ENCODE data around the gene LPIN2.
A peak's percentile ranks its signal among the peaks of the same experiment; 100 is the strongest.
"Not testable (repeated sequence)": the region's sequence is repeated elsewhere in the genome, so short reads cannot be mapped to it uniquely, and the experiment has no call there.

The LPIN2 gene, protein sequence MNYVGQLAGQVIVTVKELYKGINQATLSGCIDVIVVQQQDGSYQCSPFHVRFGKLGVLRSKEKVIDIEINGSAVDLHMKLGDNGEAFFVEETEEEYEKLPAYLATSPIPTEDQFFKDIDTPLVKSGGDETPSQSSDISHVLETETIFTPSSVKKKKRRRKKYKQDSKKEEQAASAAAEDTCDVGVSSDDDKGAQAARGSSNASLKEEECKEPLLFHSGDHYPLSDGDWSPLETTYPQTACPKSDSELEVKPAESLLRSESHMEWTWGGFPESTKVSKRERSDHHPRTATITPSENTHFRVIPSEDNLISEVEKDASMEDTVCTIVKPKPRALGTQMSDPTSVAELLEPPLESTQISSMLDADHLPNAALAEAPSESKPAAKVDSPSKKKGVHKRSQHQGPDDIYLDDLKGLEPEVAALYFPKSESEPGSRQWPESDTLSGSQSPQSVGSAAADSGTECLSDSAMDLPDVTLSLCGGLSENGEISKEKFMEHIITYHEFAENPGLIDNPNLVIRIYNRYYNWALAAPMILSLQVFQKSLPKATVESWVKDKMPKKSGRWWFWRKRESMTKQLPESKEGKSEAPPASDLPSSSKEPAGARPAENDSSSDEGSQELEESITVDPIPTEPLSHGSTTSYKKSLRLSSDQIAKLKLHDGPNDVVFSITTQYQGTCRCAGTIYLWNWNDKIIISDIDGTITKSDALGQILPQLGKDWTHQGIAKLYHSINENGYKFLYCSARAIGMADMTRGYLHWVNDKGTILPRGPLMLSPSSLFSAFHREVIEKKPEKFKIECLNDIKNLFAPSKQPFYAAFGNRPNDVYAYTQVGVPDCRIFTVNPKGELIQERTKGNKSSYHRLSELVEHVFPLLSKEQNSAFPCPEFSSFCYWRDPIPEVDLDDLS

DNA sequence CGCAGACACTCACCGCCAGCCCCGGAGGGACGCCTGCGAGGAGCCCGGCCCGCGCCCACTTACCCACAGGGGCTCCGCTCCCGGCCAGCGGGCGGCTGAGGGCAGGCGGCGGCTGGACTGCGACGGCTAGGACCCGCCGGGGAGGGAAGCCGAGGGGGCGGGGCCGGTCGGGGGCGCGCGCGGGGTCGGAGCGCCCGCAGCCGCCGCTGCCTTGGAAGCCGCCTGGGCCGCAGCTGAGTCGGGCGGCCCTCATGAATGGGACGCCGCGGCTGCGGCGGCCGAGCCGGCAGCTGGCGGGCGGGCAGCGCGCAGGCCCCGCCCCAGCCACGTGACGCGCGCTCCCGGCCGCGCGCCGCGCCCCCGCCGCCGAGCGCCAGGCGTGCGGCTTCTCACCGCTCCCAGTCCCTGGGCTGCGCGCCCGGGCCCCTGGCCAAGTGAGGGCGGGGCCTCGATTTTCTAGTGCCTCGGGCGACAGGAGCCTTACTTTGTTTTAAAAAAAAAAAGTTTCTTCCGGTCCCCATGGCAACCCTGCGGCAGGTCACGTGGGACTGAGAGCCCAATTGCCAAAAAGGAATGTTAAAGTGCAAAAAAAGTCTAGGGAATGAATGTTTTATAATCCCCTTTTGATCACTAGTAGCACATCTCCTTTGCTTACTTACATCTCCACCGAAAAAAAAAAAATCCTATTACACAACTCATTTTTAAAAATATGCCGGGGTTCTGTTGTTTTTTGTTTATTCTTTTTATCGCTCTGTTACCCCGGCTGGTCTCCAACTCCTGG lies at the start of gene LPIN2:
Gene LPIN2, minus strand, starts transcription at position 121 of the 781 bp plus-strand sequence. CDS start 52,304 bp downstream, outside the sequence.
- peak; percentile 95 for DNase-seq

DNA sequence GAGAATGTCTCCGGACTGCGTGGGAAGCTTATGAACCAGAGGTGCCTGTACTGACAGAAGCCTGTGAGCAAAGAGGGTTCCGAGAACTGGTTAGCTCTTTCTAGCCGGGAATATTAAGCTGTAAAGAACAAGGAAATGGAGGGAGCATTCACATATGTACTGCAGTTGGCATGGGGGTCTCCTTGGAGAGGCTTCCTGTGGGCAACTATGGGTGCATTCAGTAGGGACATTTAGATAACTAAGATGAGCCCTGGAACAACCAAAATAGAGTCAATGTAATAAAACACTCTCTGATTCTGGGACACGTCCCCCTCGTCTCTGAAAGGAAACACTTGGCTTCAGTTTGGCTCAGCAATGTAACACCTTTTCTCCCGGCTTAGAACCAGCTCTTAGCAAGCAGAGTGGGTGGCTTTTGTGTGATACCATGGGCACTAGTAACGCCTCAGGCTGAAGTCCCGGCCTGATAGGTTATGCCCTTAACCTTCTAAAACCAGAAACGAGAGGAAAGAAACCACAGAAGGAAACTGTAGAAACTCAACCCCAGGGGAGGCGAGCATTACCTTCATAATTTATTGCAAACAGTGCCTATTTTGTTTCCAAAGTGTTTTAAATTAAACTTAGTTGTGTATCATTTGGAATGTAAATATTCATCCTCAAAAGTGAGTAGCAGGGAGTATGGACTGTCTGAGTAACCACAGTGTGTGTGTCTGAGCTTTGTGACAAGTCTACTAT lies 48.8 kb upstream of the LPIN2 start:
- peak; percentile 67 for DNase-seq

DNA sequence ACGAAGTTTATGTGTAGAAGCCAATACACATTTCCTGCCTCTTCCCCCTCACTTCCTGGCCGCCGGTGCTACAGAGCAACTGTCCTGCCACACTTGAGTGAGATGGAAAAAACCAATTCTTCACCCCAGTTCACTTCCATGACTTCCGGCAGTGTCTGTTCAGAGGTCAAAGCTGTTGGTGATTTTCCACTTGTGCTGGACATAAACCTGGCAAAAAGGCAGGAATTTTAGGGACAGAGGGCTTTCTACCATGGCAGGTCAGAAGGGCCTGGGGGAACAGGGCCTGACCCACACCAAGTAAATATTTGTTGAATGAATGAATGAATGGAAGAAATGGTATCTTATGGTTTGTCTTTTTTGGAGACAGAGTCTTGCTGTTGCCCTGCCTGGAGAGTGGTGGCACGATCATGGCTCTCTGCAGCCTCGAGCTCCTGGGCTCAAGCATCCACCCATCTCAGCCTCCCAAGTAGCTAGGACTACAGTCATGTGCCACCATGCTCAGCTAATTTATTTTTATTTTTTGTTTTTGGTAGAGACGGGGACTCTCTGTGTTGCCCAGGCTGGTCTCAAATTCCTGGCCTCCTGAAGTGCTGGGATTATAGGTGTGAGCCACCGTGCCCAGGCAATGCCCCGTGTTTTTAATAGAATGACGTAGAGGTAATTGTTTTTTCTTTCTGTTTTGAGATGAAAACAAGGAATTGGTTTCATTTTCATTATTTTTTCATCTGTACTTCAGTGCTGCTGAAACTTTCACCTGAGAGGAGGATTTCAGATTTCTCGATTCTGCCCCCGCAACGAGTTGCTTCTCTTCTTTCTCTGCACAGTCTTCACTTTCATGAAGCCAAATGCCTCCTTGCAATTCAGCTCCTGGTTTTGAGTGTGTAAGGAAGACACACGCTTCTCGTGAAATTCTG lies 48.0 kb upstream of the LPIN2 start:
- peak; percentile 79 for DNase-seq

DNA sequence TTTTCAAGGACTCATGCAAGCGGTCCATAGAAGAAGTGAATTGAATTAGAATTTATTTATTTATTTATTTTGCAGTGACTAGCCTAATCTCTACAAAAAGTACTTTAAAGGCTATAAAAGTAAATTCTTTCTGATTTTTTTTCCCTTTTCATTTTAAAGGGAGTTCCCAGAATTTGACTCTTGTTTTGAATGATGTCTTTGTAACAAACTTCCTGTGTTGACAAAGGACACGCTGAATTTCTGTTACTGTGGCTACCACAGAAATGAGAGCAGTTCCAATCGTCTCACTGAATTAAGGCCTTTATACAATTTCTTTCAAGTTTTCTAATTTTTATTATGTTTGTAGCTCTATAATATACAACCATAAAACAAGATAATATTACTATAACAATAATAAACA lies 46.3 kb upstream of the LPIN2 start:
- no peak for DNase-seq

DNA sequence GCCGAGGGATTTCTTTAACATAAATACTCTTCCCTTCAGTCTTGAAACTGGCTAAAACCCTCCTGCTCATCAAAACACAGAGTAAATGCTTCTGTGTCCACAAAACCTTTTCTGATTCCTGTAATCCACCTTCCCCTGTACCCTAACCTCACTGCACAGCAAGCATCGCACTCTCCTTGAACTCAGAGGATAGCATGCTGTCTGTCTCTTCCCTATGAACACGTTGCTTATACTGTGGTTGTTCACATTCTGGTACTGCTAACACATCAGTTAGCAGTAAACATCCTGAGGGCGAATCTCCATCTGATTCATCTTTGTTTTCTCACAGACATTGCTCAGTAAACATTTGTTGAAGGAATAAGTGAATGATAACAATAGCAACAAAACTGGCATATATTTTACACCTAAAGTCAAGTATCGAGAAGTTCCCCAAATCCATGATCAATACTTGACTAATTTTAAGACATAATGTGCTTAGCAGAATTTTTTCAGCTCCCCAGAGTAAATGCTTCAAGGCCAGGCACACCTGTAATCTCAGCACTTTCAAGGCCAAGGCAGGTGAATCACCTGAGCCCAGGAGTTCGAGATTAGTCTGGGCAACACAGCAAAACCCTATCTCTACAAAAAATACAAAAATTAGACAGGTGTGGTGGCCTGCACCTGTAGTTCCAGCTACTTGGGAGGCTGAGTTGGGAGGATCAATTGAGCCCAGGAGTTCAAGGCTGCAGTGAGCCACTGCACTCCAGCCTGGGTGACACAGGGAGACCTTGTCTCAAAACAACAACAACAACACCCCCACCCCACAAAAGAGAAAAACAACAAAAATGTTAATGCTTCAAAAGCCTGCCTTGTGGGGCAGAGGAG lies 45.6 kb upstream of the LPIN2 start:
- DNase-seq, result no peak

DNA sequence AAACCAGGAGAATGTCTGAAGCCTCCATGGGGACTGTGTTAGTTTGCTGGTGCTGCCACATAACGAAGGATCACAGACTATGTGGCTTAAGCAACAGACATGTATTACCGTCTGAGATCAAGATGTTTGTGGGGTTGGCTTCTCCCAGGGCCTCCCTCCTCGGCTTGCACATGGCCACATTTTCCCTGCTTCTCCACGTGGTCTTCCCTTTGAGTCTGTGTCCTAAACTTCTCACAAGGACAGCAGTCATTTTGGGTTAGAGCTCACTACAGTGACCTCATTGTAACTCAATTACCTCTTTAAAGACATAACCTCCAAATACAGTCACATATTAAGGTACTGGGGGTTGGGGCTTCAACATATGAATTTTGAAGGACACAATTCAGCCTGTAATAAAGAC lies 44.6 kb upstream of the LPIN2 start:
- DNase-seq, result no peak

DNA sequence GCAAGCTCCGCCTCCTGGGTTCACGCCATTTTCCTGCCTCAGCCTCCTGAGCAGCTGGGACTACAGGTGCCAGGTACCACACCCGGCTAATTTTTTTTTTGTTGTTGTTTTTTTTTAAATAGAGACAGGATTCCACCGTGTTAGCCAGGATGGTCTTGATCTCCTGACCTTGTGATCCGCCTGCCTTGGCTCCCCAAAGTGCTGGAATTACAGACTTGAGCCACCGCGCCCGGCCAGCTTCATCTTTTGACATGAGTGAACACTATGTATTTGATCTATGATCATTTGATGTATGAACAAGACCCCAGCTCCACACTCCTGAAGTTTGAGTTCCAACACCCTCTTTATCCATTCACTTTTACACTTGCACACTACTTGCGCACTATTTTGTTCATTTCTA lies 43.4 kb upstream of the LPIN2 start:
- DNase-seq, result no peak

DNA sequence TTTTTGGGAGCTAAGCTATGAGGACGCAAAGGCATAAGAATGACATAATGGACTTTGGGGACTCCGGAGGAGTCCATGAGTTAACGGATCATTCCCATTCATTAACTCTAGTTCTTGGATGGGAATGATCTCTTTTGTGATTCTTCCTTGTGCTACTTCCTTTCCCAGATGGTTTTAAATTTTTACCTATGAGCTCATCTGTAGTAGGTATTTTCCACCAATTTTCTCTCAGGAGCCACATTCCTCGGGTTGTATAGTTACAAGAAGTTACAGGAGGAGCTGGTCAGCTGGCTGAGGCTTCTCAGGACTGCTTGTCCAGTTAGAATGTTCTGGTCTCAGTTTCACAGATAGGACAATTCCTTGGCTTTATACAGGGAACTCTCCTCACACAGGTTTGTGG lies 42.9 kb upstream of the LPIN2 start:
- DNase-seq, result no peak

DNA sequence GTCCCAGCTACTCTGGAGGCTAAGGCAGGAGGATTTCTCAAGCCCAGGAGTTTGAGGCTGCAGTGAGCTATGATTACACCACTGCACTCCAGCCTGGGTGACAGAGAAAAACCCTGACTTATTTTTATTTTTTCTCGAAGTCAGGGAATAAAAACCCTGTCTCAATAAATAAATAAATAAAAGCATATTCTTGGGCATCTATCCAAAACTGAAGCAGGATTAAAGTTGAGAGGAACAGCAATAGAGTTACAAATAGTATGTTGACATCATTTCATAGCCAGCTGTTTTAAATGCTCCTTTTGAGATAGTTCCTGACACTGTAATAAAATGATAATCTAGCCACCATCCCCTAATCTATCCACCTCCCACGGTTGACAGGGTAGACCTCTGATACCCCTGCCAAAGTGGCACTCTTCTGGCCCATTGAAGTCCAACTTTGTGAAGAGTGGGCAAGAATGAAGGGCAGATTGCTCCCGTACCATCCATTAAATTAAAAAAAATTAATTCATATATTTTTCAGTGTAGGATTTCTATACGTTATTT lies 42.3 kb upstream of the LPIN2 start:
- DNase-seq, result no peak

DNA sequence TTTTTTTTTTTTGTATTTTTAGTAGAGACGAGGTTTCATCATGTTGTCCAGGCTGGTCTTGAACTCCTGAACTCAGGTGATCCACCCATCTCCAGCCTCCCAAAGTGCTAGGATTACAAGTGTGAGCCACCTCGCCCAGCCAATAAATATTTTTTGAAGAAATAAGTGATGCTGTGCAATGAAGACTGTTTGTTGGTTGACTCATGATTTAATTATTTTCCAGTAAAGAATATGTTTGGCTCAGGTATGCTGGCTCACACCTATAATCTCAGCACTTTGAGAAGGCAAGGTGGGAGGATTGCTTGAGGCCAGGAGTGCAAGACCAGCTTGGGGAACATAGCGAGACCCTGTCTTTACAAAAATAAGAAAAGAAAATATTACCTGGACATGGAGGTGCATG lies 41.8 kb upstream of the LPIN2 start:
- DNase-seq, result no peak

DNA sequence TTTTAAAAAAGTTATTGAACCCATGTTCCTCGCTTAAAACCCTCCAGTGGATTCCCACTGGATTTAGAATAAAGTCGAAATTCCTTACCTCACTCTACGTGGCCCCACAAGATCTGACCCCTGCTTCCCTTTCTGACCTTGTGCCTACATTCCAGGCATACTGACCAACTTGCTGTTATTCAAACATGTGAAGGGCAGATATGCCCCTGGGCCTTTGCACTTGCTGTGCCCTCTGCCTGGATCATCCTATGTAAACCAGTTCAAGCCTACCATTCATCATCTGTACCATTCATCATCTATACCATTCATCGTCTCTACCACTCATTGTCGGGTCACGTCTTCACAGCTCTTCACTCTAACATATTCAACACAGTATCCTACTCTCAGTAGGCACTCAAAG lies 41.3 kb upstream of the LPIN2 start:
- DNase-seq, result no peak

DNA sequence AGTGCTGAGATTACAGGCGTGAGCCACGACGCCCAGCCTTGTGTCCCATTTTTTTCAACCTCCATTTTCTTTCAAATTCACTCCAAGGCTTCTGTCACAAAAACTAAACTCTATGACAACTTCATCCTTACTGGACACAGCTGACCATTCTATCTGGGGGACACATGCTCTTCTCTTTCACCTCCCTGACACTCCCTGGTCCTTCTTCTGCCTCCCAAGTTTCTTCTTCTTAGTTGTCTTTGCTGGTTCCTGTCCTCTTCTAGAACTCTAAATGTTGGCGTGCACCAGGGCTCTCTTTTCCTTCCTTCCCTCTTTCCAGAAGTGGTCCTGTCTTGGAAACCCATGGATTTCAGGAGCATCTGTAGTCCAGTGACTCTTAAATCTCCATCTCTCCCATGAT lies 40.1 kb upstream of the LPIN2 start:
- no peak for DNase-seq

DNA sequence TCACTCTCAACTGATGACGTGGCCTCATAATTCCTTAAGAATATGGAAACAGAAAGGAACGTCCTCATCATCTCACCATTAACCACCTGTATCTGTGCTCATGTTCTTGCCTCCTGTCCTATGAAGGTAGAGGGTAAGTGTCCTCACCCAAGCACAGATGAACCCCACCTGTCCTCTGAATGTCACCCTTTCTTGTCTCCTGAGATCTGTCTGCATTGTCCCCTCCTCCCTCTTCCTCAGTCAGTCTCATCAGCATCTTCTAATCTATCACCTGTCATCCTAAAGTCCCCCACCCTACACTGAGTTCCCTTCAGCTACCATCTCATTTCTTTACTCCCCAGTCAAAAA lies 39.4 kb upstream of the LPIN2 start:
- DNase-seq, result no peak

DNA sequence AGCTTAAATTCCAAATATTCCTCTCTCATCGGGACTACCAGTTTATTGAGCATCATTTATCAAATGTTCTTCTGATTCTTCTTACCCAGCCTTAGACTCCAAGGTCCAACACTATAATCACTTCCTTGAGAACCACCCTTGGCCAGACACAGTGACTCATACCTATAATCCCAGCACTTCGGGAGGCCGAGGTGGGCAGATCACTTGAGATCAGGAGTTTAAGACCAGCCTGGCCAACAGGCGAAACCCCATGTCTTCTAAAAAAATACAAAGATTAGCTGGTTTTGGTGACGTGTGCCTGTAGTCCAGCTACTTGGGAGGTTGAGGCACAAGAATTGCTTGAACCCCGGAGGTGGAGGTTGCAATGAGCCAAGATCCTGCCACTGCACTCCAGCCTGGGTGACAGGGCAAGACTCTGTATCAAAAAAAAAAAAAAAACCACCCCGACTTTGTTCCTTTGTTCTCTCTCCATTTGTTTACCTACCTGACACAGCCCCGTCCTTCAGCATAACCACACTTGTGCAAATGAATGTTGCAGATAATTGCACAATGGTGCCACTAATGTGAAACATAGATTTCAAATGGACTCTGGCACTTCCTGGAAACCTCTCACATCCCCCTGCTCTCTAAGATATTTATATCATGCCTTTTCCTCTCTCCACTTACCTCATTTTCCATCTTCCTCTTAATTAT lies 38.9 kb upstream of the LPIN2 start:
- DNase-seq, result peak; percentile 67

DNA sequence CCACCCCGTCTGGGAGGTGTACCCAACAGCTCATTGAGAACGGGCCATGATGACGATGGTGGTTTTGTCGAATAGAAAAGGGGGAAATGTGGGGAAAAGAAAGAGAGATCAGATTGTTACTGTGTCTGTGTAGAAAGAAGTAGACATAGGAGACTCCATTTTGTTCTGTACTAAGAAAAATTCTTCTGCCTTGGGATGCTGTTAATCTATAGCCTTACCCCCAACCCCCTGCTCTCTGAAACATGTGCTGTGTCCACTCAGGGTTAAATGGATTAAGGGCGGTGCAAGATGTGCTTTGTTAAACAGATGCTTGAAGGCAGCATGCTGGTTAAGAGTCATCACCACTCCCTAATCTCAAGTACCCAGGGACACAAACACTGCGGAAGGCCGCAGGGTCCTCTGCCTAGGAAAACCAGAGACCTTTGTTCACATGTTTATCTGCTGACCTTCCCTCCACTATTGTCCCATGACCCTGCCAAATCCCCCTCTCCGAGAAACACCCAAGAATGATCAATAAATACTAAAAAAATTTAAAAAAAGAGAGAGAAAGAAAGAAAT lies 37.0 kb upstream of the LPIN2 start:
- not testable (repeated sequence) for DNase-seq

DNA sequence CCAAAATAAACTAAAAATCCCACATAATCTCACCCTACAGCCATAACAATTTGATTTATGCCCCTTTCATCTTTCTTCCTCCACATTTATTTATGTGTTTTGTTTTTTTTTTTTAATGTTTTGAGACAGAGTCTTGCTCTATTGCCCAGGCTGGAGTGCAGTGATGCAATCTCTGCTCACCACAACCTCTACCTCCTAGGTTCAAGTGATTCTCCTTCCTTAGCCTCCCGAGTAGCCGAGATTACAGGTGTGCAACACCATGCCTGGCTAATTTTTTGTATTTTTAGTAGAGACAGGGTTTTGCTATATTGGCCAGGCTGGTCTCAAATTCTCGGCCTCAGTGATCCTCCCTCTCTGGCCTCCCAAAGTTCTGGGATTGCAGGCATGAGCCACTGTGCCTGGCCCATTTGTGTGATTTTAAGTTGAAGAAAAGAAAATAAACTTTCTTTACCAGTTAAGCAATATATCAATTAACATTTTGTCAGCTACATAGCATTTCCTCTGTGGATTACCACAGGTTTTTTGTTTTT lies 35.9 kb upstream of the LPIN2 start:
- no peak for DNase-seq

DNA sequence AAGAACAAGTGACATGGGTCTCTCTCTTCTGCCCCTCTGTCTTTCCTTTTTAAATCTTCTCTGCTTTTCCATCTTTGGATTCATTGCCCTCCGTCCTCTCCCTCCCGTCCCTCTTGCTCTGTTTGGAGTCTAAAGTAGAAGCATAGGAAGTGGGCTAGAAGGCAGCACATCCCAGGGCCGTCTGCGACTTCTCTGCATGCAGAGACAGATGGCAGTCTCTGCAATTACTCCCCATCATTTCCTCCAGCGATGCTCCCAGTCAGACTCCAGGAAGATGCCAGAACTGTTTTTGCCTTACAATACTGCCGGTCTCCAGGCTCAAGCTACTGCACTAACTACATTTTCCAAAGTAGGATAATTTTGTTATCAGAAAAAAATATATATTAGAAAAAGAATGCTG lies 35.2 kb upstream of the LPIN2 start:
- DNase-seq, result no peak

DNA sequence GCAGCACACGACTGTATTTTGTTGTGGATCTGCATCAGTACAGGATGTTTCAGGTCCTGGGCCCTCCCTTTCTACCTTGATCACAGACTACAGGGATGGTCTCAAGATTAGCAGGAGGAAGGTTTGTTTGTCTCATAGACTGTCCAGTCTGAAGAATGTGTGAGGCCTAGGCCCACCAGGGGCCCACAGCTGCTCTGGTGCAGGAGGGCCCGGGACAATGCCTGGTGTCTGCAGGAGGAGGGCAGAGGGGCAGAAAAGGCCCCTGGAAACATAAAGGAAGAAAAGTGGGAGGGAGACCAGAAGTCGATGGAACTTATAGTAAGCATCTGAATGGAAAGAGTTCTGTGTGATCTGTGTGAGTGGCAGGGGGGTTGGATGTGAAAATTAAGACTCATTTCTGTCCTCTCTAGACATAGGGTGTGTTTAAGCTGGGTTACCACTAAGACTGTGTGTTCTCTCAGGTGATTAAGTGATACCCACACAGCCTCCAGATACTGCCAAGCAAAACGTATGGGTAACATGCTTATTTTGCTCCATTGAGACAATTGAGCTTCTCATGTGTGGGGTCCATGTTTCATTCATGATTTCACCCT lies 33.4 kb upstream of the LPIN2 start:
- no peak for DNase-seq
